Left hindlimb (tissue), 1 donor: ENCODE results near the gene MC3R.
"Not testable (repeated sequence)": the region's sequence is repeated elsewhere in the genome, so short reads cannot be mapped to it uniquely, and the experiment has no call there.

Experiments used
- DNase-seq: peaks from one replicate; pipeline ENCODE4 v3.0.0-alpha.2; 2018

The MC3R gene

GRCh38 chr20:56247954-56248782 lies at the start of gene MC3R:
Gene MC3R (plus strand): TSS chr20:56248732. CDS start chr20:56248844, 112 bp downstream.
- DNase-seq: no peak

DNA sequence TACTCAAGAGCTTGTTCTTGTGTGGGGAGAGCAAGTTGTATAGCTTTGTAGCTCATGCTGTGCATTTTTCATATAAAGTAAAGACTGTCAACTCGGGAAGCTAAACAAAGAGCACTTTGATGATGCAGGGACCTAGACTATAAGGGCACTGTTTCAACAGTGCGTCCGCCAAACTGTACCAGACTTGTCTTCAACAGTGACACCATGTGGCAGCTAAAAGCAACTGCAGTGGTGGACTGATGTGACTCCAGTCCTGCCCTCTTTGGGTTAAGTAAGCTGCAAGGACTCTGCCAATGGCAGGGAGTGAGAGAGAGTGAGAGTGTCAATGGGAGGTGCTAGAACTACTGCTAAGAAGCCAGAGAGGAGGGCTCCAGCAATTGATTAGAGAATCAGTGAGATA lies 48.1 kb upstream of the MC3R start:
- DNase-seq: no peak

DNA sequence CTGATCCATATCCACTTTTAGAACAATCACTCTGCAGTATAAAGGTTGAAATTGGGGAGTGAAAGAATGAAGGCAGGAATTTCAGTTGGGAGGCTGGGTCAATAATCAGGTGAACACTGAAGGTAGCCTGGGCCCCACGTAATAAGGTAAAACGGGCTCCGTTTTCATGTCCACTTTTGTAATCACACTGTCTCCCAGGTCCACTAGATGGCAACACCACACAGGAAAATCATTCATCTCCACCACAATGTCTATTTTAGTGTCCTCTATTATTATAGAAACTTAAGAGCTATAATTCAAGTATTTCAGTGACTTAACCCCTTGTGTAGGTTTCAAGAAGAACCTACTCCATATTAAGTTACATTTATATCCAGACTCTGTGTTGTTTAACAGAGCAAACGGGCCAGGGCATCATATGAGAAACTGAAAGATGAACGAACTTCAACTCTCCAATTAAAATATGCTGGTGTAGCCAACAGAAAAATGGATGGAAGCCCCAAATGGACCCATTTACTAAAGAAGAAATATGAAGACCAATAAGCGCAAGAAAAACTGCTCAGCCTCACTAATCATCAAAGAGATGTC lies 45.9 kb upstream of the MC3R start:
- no peak for DNase-seq

- no peak for DNase-seq
Measured at GRCh38 chr20:56204206-56204605, 44.3 kb upstream of the MC3R start.

DNA sequence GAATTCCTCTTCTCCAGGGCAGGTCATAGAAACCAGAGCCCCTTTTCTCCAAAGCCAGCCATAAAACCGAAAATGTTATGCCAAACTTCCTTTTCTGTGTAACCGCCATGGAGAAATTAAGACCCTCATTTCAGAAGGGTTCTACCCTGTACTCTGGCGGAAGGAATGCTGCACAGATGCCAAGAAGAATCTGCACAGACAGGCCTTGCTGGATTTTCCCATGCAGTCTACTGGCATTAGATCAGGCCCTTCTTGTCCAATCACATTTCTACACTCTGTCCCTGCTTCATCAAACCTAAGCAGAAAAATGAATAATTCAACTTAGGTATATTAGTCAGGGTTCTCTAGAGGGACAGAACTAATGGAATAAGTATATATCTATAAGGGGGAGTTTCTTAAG lies 43.2 kb upstream of the MC3R start:
- no peak for DNase-seq

GRCh38 chr20:56207656-56208055 lies 40.9 kb upstream of the MC3R start:
- DNase-seq: no peak

- no peak for DNase-seq
Measured at GRCh38 chr20:56208121-56208520, 40.4 kb upstream of the MC3R start.

DNA sequence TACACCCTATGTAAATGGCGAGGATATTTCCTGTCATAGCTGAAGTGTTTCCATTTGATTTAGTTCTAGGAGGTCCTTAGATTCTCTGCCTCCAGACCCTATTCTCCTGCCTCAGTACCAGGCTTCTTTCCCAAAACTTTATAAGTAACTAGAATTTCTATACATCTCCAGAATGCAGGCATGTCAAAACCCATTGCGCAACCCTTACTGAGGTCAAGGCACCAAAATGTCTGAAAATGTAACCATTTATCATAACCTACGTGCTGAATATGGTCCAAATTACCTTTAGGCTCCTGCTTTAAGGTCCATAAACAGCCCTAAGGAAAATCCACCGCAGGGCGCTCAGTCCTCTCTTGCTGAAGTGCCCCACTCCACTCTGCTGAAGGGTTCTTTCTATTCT lies 37.5 kb upstream of the MC3R start:
- DNase-seq: no peak

DNA sequence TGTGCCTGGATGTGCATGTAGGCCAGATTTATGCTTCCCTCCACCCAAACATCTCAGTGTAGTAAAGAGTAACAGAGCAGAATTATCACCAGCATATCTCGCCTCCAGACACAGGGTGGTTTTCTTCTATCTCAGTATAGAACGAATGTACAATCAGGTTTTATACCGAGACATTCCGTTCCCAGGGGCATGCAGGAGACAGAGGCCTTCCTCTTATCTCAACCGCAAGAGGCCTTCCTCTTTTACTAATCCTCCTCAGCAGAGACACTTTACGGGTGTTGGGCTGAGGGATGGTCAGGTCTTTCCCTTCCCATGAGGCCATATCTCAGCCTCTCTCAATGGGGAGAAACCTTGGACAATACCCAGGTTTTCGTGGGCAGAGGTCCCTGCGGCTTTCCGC lies 36.4 kb upstream of the MC3R start:
- DNase-seq: no peak

- DNase-seq: no peak
Measured at GRCh38 chr20:56213321-56213720, 35.2 kb upstream of the MC3R start.

GRCh38 chr20:56215115-56215514 lies 33.4 kb upstream of the MC3R start:
- DNase-seq: no peak

DNA sequence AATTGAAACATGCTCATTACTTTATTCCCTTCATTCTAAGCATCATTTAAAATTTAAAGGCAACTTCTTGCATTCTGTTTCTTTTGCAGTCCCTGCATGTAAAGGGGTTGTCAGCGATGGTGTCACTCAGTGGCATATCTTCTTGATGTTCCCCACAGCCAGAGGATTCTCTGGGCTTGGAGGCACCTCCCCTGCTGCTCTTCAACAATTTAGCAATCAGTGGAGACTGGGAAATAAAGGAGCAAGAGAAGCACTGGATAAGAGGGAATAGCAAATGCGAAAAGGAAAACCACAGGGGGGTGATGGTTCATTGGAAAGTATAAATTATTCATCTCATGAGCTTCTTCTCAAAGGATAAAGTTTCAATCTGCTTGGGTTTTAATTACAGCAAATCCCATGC lies 30.7 kb upstream of the MC3R start:
- no peak for DNase-seq

DNA sequence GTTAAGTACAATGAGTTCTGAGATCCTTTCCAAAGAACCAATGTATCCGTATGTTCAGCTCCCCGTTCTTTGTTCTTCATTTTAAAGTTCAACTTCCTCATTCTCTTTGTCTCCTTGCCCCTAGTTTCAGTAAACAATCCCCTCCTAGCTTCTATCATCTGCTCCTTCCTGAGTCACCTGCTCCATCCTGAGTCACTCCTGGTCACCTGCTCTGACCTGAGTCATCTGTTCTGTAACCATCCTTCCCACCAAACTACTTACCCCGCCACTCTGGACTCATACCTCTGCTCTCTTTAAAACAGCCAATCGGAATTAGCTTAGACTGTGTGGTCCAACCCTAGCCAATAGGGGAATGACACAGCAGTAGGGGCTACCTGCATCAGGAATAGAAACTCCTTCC lies 27.3 kb upstream of the MC3R start:
- DNase-seq: not testable (repeated sequence)

- DNase-seq: no peak
Measured at GRCh38 chr20:56222201-56222600, 26.3 kb upstream of the MC3R start.

- no peak for DNase-seq
Measured at GRCh38 chr20:56222945-56223344, 25.6 kb upstream of the MC3R start.

DNA sequence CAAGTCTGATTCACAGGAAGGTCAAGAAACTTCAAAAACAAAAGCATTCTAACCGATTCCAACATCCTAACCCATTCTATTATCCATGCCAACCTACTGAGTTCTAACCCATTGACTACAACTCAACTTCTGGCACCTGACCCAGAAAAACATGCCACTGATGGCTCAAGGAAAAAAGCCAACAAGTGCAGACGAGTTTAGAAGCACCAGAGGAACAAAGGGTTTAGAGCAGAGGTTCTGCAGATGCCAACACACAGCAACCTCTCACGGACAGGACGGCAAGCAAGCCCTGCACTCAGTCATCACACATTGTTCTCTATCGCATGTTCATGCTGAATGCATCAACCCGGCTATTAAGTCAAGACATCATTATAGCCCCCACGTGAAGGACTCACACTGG lies 25.2 kb upstream of the MC3R start:
- no peak for DNase-seq

DNA sequence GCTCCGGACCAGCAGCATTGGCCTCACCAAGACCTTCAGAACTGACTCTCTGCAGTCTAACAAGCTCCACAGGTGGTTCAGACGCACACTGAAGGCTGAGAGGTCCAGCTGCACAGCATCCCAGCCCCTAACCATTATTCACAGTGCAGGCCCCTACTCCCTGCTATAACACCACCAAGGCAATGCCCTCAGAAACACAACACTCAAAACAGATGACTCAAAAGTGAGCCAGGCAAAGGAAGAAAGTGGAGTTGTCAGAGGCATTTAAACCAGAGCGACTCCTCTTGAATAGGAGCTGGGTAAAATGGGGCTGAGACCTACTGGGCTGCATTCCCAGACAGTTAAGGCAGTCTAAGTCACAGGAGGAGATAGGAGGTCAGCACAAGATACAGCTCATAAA lies 20.5 kb upstream of the MC3R start:
- no peak for DNase-seq

DNA sequence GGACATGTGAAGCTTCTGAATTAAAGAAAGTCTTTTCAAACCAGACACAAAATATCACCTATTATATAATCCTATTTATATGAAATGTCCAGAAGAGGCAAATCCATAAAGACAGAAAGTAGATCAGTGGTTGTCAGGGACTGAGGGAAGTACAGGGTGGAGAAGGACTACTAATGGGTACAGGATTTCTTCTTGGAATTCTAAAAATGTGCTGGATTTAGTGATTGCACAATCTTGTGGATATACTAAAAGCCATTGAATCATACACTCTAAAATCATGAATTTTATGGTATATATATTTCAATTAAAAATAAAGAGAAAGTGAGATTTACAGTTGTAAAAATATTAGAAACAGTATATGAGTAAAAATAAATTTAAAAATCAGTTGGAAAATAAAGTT lies 18.7 kb upstream of the MC3R start:
- no peak for DNase-seq

DNA sequence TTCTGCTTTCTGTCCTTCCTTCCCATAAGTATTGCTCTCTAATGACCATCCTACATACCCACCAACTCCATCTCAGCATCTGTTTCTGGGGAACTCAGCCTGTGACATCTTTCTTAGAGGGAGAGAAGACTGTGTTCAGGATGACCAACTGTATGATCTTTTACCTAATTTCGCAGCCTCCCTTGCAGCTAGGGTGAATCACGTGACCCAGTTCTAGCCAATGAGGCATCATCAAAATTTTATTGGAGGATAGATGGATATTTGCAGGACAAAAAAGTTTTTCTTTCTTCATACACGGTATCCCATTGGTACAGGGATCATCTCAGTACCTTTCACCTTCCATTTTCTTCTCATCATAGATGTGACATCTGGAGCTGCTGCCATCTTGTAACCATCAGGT lies 14.4 kb upstream of the MC3R start:
- no peak for DNase-seq

DNA sequence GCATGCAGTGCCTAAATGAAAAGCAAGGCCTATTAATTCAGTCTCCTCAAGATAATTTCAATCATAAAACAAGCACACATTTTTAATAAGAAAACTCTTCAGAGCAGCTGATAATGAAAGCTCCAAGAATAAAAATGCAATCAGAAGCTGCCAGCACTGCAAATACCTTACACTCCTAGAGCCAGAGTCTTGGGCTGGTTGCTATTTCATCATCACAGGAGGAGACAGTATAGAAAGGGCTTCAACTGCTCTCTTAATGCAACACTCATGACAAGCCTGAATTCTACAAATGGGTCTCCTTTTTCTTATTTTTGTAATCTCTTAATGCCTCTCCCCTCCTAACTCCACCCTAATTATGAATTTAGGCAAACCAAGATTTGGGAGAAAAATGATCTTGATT lies 11.2 kb upstream of the MC3R start:
- no peak for DNase-seq

DNA sequence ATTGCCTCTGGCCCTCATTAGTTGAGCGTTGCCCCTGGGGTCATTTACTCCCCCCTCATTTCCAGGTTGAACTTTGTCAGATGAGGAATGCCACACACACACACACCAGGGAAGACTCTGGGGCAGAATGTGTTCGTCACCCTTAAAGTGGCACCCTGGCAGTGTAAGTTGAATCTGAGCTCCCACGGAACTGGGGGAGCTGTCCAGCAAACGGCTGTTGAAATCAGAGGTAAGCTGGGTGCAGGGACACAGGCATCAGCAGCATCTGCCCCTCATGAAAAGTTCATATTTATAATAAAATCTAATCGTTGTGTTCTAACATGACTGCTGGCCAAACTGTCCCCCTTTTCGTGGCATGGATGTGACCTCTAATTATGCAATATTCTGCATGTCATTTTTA lies 4.3 kb upstream of the MC3R start:
- DNase-seq: no peak

DNA sequence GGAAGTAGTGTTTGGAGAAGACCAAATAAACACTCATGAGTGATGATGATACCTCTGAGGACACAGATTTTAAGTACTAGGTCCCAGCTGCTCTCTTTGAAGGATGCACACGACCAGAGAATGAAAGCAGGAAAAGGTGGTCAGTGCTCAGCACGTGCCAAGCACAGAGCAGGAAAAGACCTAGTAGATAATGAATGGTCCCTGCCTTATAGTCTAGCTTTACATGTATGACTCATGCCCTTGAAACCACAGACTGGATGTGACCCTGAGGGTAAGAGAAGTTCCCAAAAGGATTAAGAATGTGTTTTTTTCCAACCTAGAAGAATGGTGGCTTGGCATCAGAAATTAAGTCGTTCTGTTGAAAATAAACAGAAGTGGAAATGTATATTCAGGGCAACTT lies 2.8 kb upstream of the MC3R start:
- no peak for DNase-seq

GRCh38 chr20:56249244-56249955 lies 868 bp downstream of the MC3R start:
- peak; percentile 35 for DNase-seq

DNA sequence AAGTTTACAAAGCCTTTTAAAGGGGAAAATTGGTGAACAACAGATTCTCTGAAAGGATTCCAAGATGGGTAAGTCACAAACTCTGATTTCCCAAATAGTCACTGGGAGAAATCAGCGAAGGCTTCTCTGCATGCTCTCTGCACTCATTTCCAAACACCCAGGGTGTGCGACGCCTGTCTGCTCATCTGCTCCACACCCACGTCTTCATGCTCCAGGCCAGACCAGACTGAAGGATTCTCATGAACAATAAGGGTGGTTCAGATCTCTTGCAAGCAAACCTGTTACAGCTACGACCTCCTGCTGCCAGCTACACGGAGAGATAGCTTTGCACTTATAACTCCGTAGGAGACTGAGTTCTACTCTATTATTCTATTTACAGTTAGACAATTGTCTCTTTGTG lies 1.4 kb downstream of the MC3R start:
- no peak for DNase-seq
